Spleen (tissue), 11 donors: ENCODE data around the gene NXPE3. TPM values are rescaled to one million over a fixed set of nuclear protein-coding genes. Genes with fewer than 3 reads are reported as not detected.
A peak's percentile ranks its signal among the peaks of the same experiment; 100 is the strongest.

Experiments used
- DNase-seq: peaks from one replicate; pipeline ENCODE4 v3.0.0-alpha.2; 2020
- H3K27ac ChIP-seq, 8 donors: fragments of 200-600 bp; sonication (generic) in 7 of 8; 1 replicate in 4 of 8; 2 replicates in 4 of 8; pipeline versions ENCODE4 v1.5.0 to v1.8.0; 2016 to 2021; ENCODE audit warnings: inconsistent platforms in 4 of 8, mild to moderate bottlenecking in 4 of 8, moderate library complexity in 1 of 8
- H3K27me3 ChIP-seq, 7 donors: fragments of 200-600 bp; sonication (generic) in 6 of 7; replicated peaks in 1 of 7; 1 replicate in 4 of 7; 2 replicates in 3 of 7; pipeline versions ENCODE4 v1.5.0 to v1.8.0; 2016 to 2021; ENCODE audit warnings: inconsistent platforms in 3 of 7, mild to moderate bottlenecking in 1 of 7
- H3K36me3 ChIP-seq, 6 donors: fragments of 200-600 bp; sonication (generic) in 5 of 6; 1 replicate in 4 of 6; 2 replicates in 2 of 6; pipeline versions ENCODE4 v1.5.0 to v1.8.0; 2016 to 2021; ENCODE audit warnings: inconsistent platforms in 2 of 6
- H3K4me1 ChIP-seq, 6 donors: fragments of 200-600 bp; sonication (generic) in 5 of 6; 1 replicate in 3 of 6; 2 replicates in 3 of 6; pipeline versions ENCODE4 v1.5.0 to v1.8.0; 2016 to 2021; ENCODE audit warnings: inconsistent platforms in 3 of 6
- H3K4me3 ChIP-seq, 8 donors: fragments of 200-600 bp; sonication (generic) in 7 of 8; 1 replicate in 4 of 8; 2 replicates in 4 of 8; pipeline versions ENCODE4 v1.5.0 to v1.8.0; 2016 to 2021; ENCODE audit warnings: inconsistent platforms in 4 of 8, mild to moderate bottlenecking in 4 of 8, moderate library complexity in 2 of 8
- H3K9me3 ChIP-seq, 8 donors: fragments of 200-600 bp; sonication (generic) in 7 of 8; 1 replicate in 4 of 8; 2 replicates in 4 of 8; pipeline versions ENCODE4 v1.5.0 to v1.8.0; 2016 to 2021; ENCODE audit warnings: inconsistent platforms in 4 of 8
- POLR2A ChIP-seq, 3 donors: fragments of 450-650 bp; IDR thresholded peaks; one replicate each; pipeline ENCODE4 v1.5.1; 2017; ENCODE audit warnings: antibody characterized with exemption in 3 of 3, mild to moderate bottlenecking in 1 of 3
- POLR2AphosphoS5 ChIP-seq, 3 donors: sonication (generic); formaldehyde crosslinking; IDR thresholded peaks; one replicate each; pipeline ENCODE4 v1.5.1; 2017; ENCODE audit warnings: antibody characterized with exemption in 3 of 3
- WGBS, 5 donors: extraction: QIAGEN DNeasy Blood & Tissue Kit in 3 of 5; methylation state at CpG; one replicate each; pipeline versions ENCODE4 v1.1.5 to v1.1.7; 2013 to 2018; 5-methylcytosine and 5-hydroxymethylcytosine counted together
- intact Hi-C: fragments of 100-400 bp; cut with DNase I; formaldehyde crosslinking; loops from one replicate; pipeline ENCODE4 v1.15.0; 2023; ENCODE audit warnings: low total_unique reads
- polyA plus RNA-seq, 3 donors: library from polyadenylated mRNA; stranded (reverse); fragments of 200-250 nt; gene quantifications; one replicate each; pipeline ENCODE4 v1.2.1, GENCODE V29; 2013
- total RNA-seq, 7 donors: library from RNA; depleted of rRNA in 3 of 7; stranded (reverse); fragments of >200 nt in 3 of 7; fragmentation: NEBNext Ultra II Directional in 4 of 7; extraction: Animal tissue kit (Norgen Biotek cat#: 25700) in 4 of 7; gene quantifications; one replicate each; pipeline versions ENCODE4 v1.1.0 to v1.2.1, GENCODE V29; 2016 to 2021
- TF ChIP-seq, protein P1 (sequence below), 11 experiments: fragments of 200-600 bp in 7 of 11; fragments of 450-650 bp in 4 of 11; sonication (generic) in 4 of 11; IDR thresholded peaks in 8 of 11; conservative IDR thresholded peaks in 3 of 11; 1 replicate in 7 of 11; 2 replicates in 4 of 11; pipeline versions ENCODE4 v1.4.0 to v1.8.0; 2016 to 2021; ENCODE audit warnings: antibody characterized with exemption in 11 of 11, inconsistent platforms in 4 of 11, mild to moderate bottlenecking in 1 of 11
- donor health status: healthy with polysubstance abuse.
- donor health status: DM: no; HTN: no; CAD: no; lungs with moderate emphysema.
- donor health status: DM: no; HTN: no; CAD: no.
- donor health status: Bipolar disorder and iron deficiency.
- donor health status: healthy.
- donor health status: DM: no; HTN: no; CAD: no.
- donor health status: DM: yes; HTN: yes; CAD: no.

NXPE3 gene
- total and polyA plus RNA-seq, 10 donors, result 6.9 to 39.1 (median 25.5) TPM

DNA sequence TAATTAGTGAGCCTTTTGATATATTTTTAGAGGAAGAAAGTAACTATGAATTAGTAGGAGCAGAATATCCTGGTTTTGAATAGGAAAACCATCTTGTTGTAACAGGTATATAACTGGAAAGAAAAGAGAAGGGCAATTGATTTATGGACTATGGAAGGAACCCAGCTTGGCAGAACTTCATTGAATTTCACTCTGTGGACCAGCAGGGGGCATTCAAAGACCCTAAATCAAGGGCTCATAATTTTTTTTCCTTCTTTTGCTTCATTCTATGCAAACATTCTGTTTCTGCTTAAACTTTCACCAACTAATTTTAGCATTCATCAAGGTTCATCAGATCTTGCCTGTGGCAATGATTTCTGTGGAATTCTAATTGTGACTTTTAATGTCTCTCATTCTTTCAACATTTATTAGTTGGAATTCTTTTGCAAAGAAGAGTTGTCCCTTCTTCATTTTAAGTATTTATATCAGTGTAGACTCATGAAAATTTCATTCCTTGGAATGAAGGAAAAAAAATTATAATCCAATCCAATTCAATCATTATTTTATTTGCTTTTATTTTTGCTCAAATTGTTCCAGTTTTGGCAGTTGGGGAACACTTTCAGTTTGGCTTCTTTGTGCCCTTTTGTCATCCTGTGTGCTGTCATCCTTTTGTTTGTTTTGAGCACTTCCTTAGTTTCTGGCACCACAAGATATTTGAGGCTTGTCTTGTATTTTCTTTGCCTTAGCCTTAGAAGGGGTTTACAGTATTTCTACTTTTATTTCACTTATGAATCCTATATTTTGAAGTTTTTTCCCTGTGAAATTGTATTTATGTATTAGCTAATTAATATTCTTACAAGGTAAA is 30.4 kb downstream of the NXPE3 start:
- no peak overlapping the region for H3K4me3 ChIP-seq
- no peak for DNase-seq
- intact Hi-C loops, result loop anchor here (2.0 to 5.0 kb wide), 2 partner anchors 415 to 728 kb away; no protein-coding TSS in a partner anchor
- peaks cover 0 to 28% (median 7%) of the 10 kb centered on the region in 6 donors for H3K36me3 ChIP-seq
- H3K4me1 ChIP-seq, result peaks cover 7 to 52% (median 22%) of the 10 kb centered on the region in 6 donors
- peak overlapping the region in 5 of 8 donors; percentile 7 to 45 (median 29) for H3K27ac ChIP-seq
- TF ChIP-seq POLR2A (IDR thresholded peaks at IDR 0.05), result no peak
- TF ChIP-seq, protein P1, sequence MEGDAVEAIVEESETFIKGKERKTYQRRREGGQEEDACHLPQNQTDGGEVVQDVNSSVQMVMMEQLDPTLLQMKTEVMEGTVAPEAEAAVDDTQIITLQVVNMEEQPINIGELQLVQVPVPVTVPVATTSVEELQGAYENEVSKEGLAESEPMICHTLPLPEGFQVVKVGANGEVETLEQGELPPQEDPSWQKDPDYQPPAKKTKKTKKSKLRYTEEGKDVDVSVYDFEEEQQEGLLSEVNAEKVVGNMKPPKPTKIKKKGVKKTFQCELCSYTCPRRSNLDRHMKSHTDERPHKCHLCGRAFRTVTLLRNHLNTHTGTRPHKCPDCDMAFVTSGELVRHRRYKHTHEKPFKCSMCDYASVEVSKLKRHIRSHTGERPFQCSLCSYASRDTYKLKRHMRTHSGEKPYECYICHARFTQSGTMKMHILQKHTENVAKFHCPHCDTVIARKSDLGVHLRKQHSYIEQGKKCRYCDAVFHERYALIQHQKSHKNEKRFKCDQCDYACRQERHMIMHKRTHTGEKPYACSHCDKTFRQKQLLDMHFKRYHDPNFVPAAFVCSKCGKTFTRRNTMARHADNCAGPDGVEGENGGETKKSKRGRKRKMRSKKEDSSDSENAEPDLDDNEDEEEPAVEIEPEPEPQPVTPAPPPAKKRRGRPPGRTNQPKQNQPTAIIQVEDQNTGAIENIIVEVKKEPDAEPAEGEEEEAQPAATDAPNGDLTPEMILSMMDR (IDR thresholded peaks at IDR 0.05 in 8 of 11, conservative IDR thresholded peaks at IDR 0.05 in 3 of 11), result peak; percentile 57 to 85 (median 77)
- no peaks in the 10 kb centered on the region for H3K27me3 ChIP-seq
- H3K9me3 ChIP-seq, result no peaks in the 10 kb centered on the region

DNA sequence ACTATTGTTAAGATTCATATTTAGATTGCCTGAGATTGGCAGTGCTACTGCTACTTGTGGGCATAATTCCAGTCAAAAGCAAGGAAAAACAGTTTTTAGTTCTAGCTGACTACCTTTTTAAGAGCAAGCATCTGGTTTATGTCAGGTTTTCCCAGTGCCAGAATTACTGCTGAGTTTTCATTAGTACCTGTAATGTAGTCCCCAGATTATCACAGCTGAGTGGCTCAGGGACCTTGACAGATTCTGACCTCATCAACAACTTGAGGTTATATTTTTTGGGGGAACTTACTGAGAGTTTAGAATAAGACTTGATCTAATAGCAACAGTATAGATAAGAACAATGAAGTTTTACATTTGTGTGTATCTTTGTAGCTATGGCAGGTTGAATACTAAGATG is 31.0 kb downstream of the NXPE3 start:
- intact Hi-C loops, result loop anchor here (2.0 kb wide), 1 partner anchor 415 kb away; no protein-coding TSS in a partner anchor
- DNase-seq, result no peak
- Histone ChIP-seq H3K36me3 (peaks cover 0 to 27% (median 7%) of the 10 kb centered on the region in 6 donors), H3K27me3 (no peaks in the 10 kb centered on the region), H3K27ac (peak overlapping the region in 4 of 8 donors; percentile 24 to 45 (median 32)), H3K4me1 (peaks cover 7 to 53% (median 25%) of the 10 kb centered on the region in 6 donors), H3K4me3 (no peak overlapping the region), H3K9me3 (no peaks in the 10 kb centered on the region)
- TF ChIP-seq, protein P1 (IDR thresholded peaks at IDR 0.05 in 8 of 11, conservative IDR thresholded peaks at IDR 0.05 in 3 of 11), result no peak
- no peak for TF ChIP-seq POLR2A (IDR thresholded peaks at IDR 0.05)
- no peak for TF ChIP-seq POLR2AphosphoS5 (IDR thresholded peaks at IDR 0.05)

DNA sequence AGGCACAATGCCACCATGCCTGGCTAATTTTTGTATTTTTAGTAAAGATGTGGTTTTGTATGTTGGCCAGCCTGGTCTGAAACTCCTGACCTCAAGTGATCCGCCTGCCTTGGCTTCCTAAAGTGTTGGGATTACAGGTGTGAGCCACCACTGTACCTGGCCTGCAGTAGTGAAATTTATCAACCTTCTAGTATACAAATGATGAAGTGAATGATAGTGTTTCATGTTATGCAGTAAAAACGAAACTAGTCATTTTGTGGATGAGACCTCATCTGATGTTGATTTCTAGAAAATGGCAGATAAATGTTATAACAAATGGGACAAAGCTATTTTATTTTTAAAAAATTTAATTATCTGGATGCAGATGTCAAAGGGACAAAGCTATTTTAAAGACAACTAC is 32.9 kb downstream of the NXPE3 start:
- WGBS, 5 donors, result 69 to 84% (median 78%) methylated on average over 2 of the region's 2 CpGs
- Histone ChIP-seq H3K9me3 (no peaks in the 10 kb centered on the region), H3K4me3 (no peak overlapping the region), H3K4me1 (peaks cover 7 to 67% (median 26%) of the 10 kb centered on the region in 6 donors), H3K27me3 (no peaks in the 10 kb centered on the region), H3K36me3 (peaks cover 0 to 19% (median 4%) of the 10 kb centered on the region in 6 donors), H3K27ac (no peak overlapping the region)
- intact Hi-C loops, result loop anchor here (2.0 kb wide), 1 partner anchor 413 kb away; no protein-coding TSS in a partner anchor
- TF ChIP-seq POLR2A (IDR thresholded peaks at IDR 0.05) (no peak), POLR2AphosphoS5 (IDR thresholded peaks at IDR 0.05) (no peak)
- TF ChIP-seq, protein P1 (IDR thresholded peaks at IDR 0.05 in 8 of 11, conservative IDR thresholded peaks at IDR 0.05 in 3 of 11), result no peak
- no peak for DNase-seq

DNA sequence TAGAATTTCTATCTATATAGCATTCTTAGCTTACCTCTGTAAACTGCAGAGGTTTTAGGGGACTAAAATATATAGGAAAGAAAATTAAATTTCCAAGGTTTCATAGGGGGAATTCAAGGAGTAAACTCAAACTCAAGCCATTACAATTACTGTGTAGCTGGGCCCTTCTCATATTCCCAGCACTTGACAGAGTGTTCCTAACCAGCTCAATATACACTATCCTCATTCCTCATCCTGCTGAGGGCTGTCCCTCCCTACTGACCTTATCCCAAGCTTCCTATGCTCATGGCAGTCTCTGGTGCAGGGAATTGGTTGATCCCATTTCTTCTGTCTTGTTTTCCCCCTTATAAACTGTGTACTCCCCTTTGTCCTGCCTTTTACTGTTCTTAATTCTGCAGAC is 33.9 kb downstream of the NXPE3 start:
- no peak for TF ChIP-seq POLR2AphosphoS5 (IDR thresholded peaks at IDR 0.05)
- TF ChIP-seq, protein P1 (IDR thresholded peaks at IDR 0.05 in 8 of 11, conservative IDR thresholded peaks at IDR 0.05 in 3 of 11), result no peak
- TF ChIP-seq POLR2A (IDR thresholded peaks at IDR 0.05), result no peak
- intact Hi-C loops, result no loop called here
- peaks cover 0 to 19% (median 5%) of the 10 kb centered on the region in 6 donors for H3K36me3 ChIP-seq

More for the DNA sequence above, 33.9 kb downstream of the NXPE3 start:
- Histone ChIP-seq H3K9me3 (no peaks in the 10 kb centered on the region), H3K4me3 (no peak overlapping the region), H3K27ac (no peak overlapping the region), H3K4me1 (peaks cover 9 to 76% (median 29%) of the 10 kb centered on the region in 6 donors), H3K27me3 (no peaks in the 10 kb centered on the region)
- DNase-seq, result no peak
